IMR-90 (cell line): ENCODE results near the gene GPR180. TPM values are rescaled to one million over a fixed set of nuclear protein-coding genes. Genes with fewer than 3 reads are reported as not detected.

Experiments used
- ATAC-seq: fragments of 200-7000 bp; cut with Tn5 transposase; 2 replicates; pipeline ENCODE4 v1.9.1; 2020; ENCODE audit warnings: low read depth, mild to moderate bottlenecking, moderate library complexity
- BruUV-seq: library from RNA; stranded (reverse); fragments of 400-500 nt; replicated peaks from 2 replicates; lab custom pipeline; 2021; lab: Mats Ljungman, UMichigan
- CTCF ChIA-PET: fragments of 300-600 bp; formaldehyde crosslinking; extraction: SDS; loops from one replicate; lab custom pipeline; 2021; ENCODE audit warnings: antibody characterized with exemption; lab: Yijun Ruan, JAX
- POLR2A ChIA-PET: fragments of 300-600 bp; sonication (Branson Sonifier 250); formaldehyde crosslinking; loops from one replicate; lab custom pipeline; 2022; ENCODE audit warnings: antibody characterized with exemption; ENCODE audit not compliant: unreplicated experiment; lab: Charles Lee
- DNase-seq: peaks from one replicate; pipeline ENCODE4 v3.0.0; 2013
- H2AFZ ChIP-seq: replicated peaks from 2 replicates; pipeline ENCODE3; 2013; ENCODE audit warnings: low read length, mild to moderate bottlenecking; ENCODE audit not compliant: poor library complexity
- H2AK5ac ChIP-seq: 2 replicates; pipeline ENCODE4 v1.6.1; 2013; ENCODE audit warnings: low read depth, low read length, inconsistent platforms
- H2AK9ac ChIP-seq: replicated peaks from 2 replicates; pipeline ENCODE3; 2013; ENCODE audit warnings: mild to moderate bottlenecking, low read depth, low read length, moderate library complexity; ENCODE audit not compliant: poor library complexity
- H2BK120ac ChIP-seq: 2 replicates; pipeline ENCODE4 v1.6.1; 2013; ENCODE audit warnings: low read depth, low read length, inconsistent platforms
- H2BK15ac ChIP-seq: 3 replicates; pipeline ENCODE4 v1.6.1; 2013; ENCODE audit warnings: low read depth, low read length, inconsistent platforms
- H2BK20ac ChIP-seq: 2 replicates; pipeline ENCODE4 v1.6.1; 2013; ENCODE audit warnings: low read depth, mild to moderate bottlenecking, inconsistent platforms, low read length, moderate library complexity
- H2BK5ac ChIP-seq: 2 replicates; pipeline ENCODE4 v1.6.1; 2013; ENCODE audit warnings: mild to moderate bottlenecking, low read depth, low read length, inconsistent platforms; ENCODE audit not compliant: poor library complexity, severe bottlenecking
- H3K14ac ChIP-seq: replicated peaks from 2 replicates; pipeline ENCODE4 v1.6.1; 2013; ENCODE audit warnings: low read depth, low read length, inconsistent platforms
- H3K18ac ChIP-seq: 2 replicates; pipeline ENCODE4 v1.6.1; 2013; ENCODE audit warnings: low read depth, low read length, control low read depth
- H3K23ac ChIP-seq: 2 replicates; pipeline ENCODE4 v1.6.1; 2013; ENCODE audit warnings: low read depth, low read length, inconsistent platforms
- H3K27ac ChIP-seq: 2 replicates; pipeline ENCODE4 v1.5.1; 2013; ENCODE audit warnings: mild to moderate bottlenecking, control low read depth, low read length; ENCODE audit not compliant: insufficient read depth
- H3K27me3 ChIP-seq: 2 replicates; pipeline ENCODE4 v1.6.1; 2013; ENCODE audit warnings: low read length; ENCODE audit not compliant: control insufficient read depth, insufficient read depth
- H3K36me3 ChIP-seq: 2 replicates; pipeline ENCODE4 v1.6.1; 2013; ENCODE audit warnings: low read length, mixed read lengths; ENCODE audit not compliant: control insufficient read depth, insufficient read depth
- H3K4ac ChIP-seq: 2 replicates; pipeline ENCODE4 v1.6.1; 2013; ENCODE audit warnings: low read depth, low read length, inconsistent platforms
- H3K4me1 ChIP-seq: 2 replicates; pipeline ENCODE4 v1.6.1; 2013; ENCODE audit warnings: low read length, mixed read lengths; ENCODE audit not compliant: control insufficient read depth, insufficient read depth
- H3K4me2 ChIP-seq: 2 replicates; pipeline ENCODE4 v1.6.1; 2013; ENCODE audit warnings: low read depth, mild to moderate bottlenecking, control low read depth, low read length, moderate library complexity
- H3K4me3 ChIP-seq: 2 replicates; pipeline ENCODE4 v1.5.1; 2013; ENCODE audit warnings: low read depth, mild to moderate bottlenecking, control low read depth, low read length, moderate library complexity; ENCODE audit not compliant: insufficient read depth
- H3K56ac ChIP-seq: 2 replicates; pipeline ENCODE4 v1.6.1; 2013; ENCODE audit warnings: low read length, inconsistent platforms; ENCODE audit not compliant: insufficient read depth; ENCODE audit errors: extremely low read depth
- H3K79me1 ChIP-seq, 2 experiments: 2 replicates each; pipeline ENCODE4 v1.6.1; 2013; ENCODE audit warnings: low read length in 2 of 2, inconsistent platforms in 1 of 2, low read depth in 1 of 2
- H3K9ac ChIP-seq: 2 replicates; pipeline ENCODE4 v1.6.1; 2013; ENCODE audit warnings: low read depth, low read length, control low read depth
- H3K9me1 ChIP-seq: 2 replicates; pipeline ENCODE4 v1.6.1; 2013; ENCODE audit warnings: low read length, inconsistent platforms; ENCODE audit not compliant: insufficient read depth
- H3K9me3 ChIP-seq: 2 replicates; pipeline ENCODE4 v1.6.1; 2013; ENCODE audit warnings: low read length; ENCODE audit not compliant: control insufficient read depth, insufficient read depth
- H4K20me1 ChIP-seq: 2 replicates; pipeline ENCODE4 v1.6.1; 2013; ENCODE audit warnings: low read length, inconsistent platforms; ENCODE audit not compliant: insufficient read depth
- H4K5ac ChIP-seq: 2 replicates; pipeline ENCODE4 v1.6.1; 2013; ENCODE audit warnings: mild to moderate bottlenecking, low read depth, low read length, control low read depth
- H4K8ac ChIP-seq, 2 experiments: 2 replicates each; pipeline ENCODE4 v1.6.1; 2013; ENCODE audit warnings: low read depth in 2 of 2, low read length in 2 of 2, control low read depth in 1 of 2, inconsistent platforms in 1 of 2
- H4K91ac ChIP-seq: 2 replicates; pipeline ENCODE4 v1.6.1; 2013; ENCODE audit warnings: low read depth, low read length, inconsistent platforms; ENCODE audit not compliant: insufficient read depth
- BHLHE40 ChIP-seq: fragments of 150-350 bp; IDR thresholded peaks from 2 replicates; pipeline ENCODE4 v1.6.1; 2016; ENCODE audit warnings: mild to moderate bottlenecking, low read depth, low read length
- CEBPB ChIP-seq: IDR thresholded peaks from 2 replicates; pipeline ENCODE4 v1.6.1; 2012; ENCODE audit warnings: low read depth, low read length, improper control_type of control experiment
- CHD1 ChIP-seq: IDR thresholded peaks from 2 replicates; pipeline ENCODE4 v1.6.1; 2012; ENCODE audit warnings: low read depth, low read length, improper control_type of control experiment
- CTCF ChIP-seq: conservative IDR thresholded peaks from 2 replicates; pipeline ENCODE4 v1.5.1; 2012; ENCODE audit warnings: mild to moderate bottlenecking, low read depth, low read length, improper control_type of control experiment
- FOS ChIP-seq: fragments of 150-350 bp; IDR thresholded peaks from 2 replicates; pipeline ENCODE4 v1.6.1; 2016; ENCODE audit warnings: low read depth, low read length
- MAFK ChIP-seq: IDR thresholded peaks from 2 replicates; pipeline ENCODE4 v1.6.1; 2012; ENCODE audit warnings: low read depth, low read length, improper control_type of control experiment
- MAZ ChIP-seq: IDR thresholded peaks from 2 replicates; pipeline ENCODE4 v1.6.1; 2012; ENCODE audit warnings: low read depth, mild to moderate bottlenecking, low read length, improper control_type of control experiment, moderate library complexity, borderline replicate concordance
- MXI1 ChIP-seq: IDR thresholded peaks from 2 replicates; pipeline ENCODE4 v1.6.1; 2012; ENCODE audit warnings: low read depth, mild to moderate bottlenecking, low read length, moderate library complexity, borderline replicate concordance
- NFE2L2 ChIP-seq: fragments of 150-350 bp; IDR thresholded peaks from 2 replicates; pipeline ENCODE4 v1.6.1; 2016; ENCODE audit warnings: low read depth, mild to moderate bottlenecking, low read length
- POLR2A ChIP-seq: IDR thresholded peaks from 2 replicates; pipeline ENCODE4 v1.6.1; 2012; ENCODE audit warnings: mild to moderate bottlenecking, low read depth, low read length
- RAD21 ChIP-seq: IDR thresholded peaks from 2 replicates; pipeline ENCODE4 v1.6.1; 2012; ENCODE audit warnings: low read length, improper control_type of control experiment
- RCOR1 ChIP-seq: IDR thresholded peaks from 2 replicates; pipeline ENCODE4 v1.6.1; 2012; ENCODE audit warnings: mild to moderate bottlenecking, low read length, improper control_type of control experiment; ENCODE audit not compliant: insufficient replicate concordance
- RFX5 ChIP-seq: IDR thresholded peaks from 2 replicates; pipeline ENCODE4 v1.8.0; 2012; ENCODE audit warnings: low read depth, mild to moderate bottlenecking, low read length, moderate library complexity
- SMC3 ChIP-seq: fragments of 150-350 bp; IDR thresholded peaks from 2 replicates; pipeline ENCODE4 v1.6.1; 2016; ENCODE audit warnings: low read depth, mild to moderate bottlenecking, antibody characterized with exemption, low read length, moderate library complexity
- USF2 ChIP-seq: fragments of 150-350 bp; IDR thresholded peaks from 2 replicates; pipeline ENCODE4 v1.6.1; 2017; ENCODE audit warnings: mild to moderate bottlenecking, antibody characterized with exemption, low read length, low read depth
- WGBS, 2 experiments: methylation state at CpG; one replicate each; pipeline versions ENCODE4 v1.1.5 to v1.1.7; 2013; ENCODE audit warnings: missing lambda C conversion rate in 2 of 2; ENCODE audit not compliant: insufficient read length in 1 of 2; ENCODE audit errors: extremely low coverage in 2 of 2; 5-methylcytosine and 5-hydroxymethylcytosine counted together
- dilution Hi-C: fragments of 300-500 bp; cut with HindIII; formaldehyde crosslinking; loops from one replicate; pipeline ENCODE4 v1.14.3; 2018; ENCODE audit warnings: low sequenced_read_pairs; ENCODE audit not compliant: unreplicated experiment
- in situ Hi-C: fragments of 300-500 bp; cut with MboI; formaldehyde crosslinking; loops from 3 replicates; pipeline ENCODE4 v1.14.3; 2019; ENCODE audit warnings: low sequenced_read_pairs, inconsistent platforms, mixed read lengths
- intact Hi-C: fragments of 100-400 bp; cut with micrococcal nuclease; formaldehyde crosslinking; loops from 2 replicates; pipeline ENCODE4 v1.10.0; 2022
- polyA plus RNA-seq, 3 experiments: library from polyadenylated mRNA; depleted of rRNA; stranded (reverse); fragments of >200 nt; gene quantifications; 2 replicates each; pipeline ENCODE4 v1.2.3, GENCODE V29; 2012; ENCODE audit warnings: low replicate concordance in 1 of 3
- total RNA-seq: library from RNA; depleted of rRNA; stranded (reverse); fragments of >200 nt; gene quantifications from 2 replicates; pipeline ENCODE4 v1.2.3, GENCODE V29; 2012
- TF ChIP-seq, protein P1 (sequence below): fragments of 150-350 bp; IDR thresholded peaks from 2 replicates; pipeline ENCODE4 v1.6.1; 2016; ENCODE audit warnings: low read depth, mild to moderate bottlenecking, low read length, moderate library complexity, borderline replicate concordance

The GPR180 gene
- total and polyA plus RNA-seq, 2 of the 4 experiments (the other 2 are of a cell fraction) = 2.8 to 10.8 TPM

- no TSS peak for BruUV-seq
- Histone ChIP-seq H3K36me3 (no peaks in the 10 kb centered on the region), H2AK5ac (no peak overlapping the region), H3K4me2 (no peak overlapping the region), H3K56ac (no peak overlapping the region), H3K9me3 (no peaks in the 10 kb centered on the region; the same call in 1 of the 2 replicates), H3K27me3 (peaks cover 62% of the 10 kb centered on the region), H2BK5ac (no peak overlapping the region), H3K14ac (no peak overlapping the region), H3K4me1 (no peaks in the 10 kb centered on the region), H4K8ac (no peak overlapping the region), H3K23ac (no peak overlapping the region), H3K4me3 (no peak overlapping the region), H3K18ac (no peak overlapping the region), H3K9ac (no peak overlapping the region), H3K27ac (no peak overlapping the region), H2BK20ac (no peak overlapping the region), H4K20me1 (no peaks in the 10 kb centered on the region), H2BK120ac (no peak overlapping the region), H2AFZ (no peak overlapping the region), H3K79me1 (no peaks in the 10 kb centered on the region), H2AK9ac (no peak overlapping the region), H4K5ac (no peak overlapping the region), H3K9me1 (no peaks in the 10 kb centered on the region), H2BK15ac (no peak overlapping the region), H3K4ac (no peak overlapping the region), H4K91ac (no peak overlapping the region)
- ATAC-seq = no peak
- DNase-seq = no peak
- ChIA-PET CTCF (interaction anchor here (0.6 kb wide), 1 partner anchor 823 kb away, joined by 3 read pairs; no protein-coding TSS in a partner anchor), POLR2A (no interaction called here)
- dilution Hi-C loops = no loop called here
- 67% methylated on average over 3 of the region's 7 CpGs; no CpG with 5 or more reads in 1 of the 2 experiments for WGBS, 2 experiments
- in situ Hi-C loops = loop anchor here (25.0 kb wide), 1 partner anchor 746 kb away; no protein-coding TSS in a partner anchor
- intact Hi-C loops = no loop called here
- TF ChIP-seq POLR2A = no peak
- TF ChIP-seq BHLHE40 = no peak
- TF ChIP-seq RCOR1 = no peak
- no peak for TF ChIP-seq CEBPB
- no peak for TF ChIP-seq FOS
- TF ChIP-seq CHD1 = no peak
- no peak for TF ChIP-seq MAZ
- no peak for TF ChIP-seq MXI1
- no peak for TF ChIP-seq SMC3
- TF ChIP-seq NFE2L2 = no peak
- TF ChIP-seq RFX5 = no peak
- no peak for TF ChIP-seq RAD21
- no peak for TF ChIP-seq MAFK
- TF ChIP-seq, protein P1, sequence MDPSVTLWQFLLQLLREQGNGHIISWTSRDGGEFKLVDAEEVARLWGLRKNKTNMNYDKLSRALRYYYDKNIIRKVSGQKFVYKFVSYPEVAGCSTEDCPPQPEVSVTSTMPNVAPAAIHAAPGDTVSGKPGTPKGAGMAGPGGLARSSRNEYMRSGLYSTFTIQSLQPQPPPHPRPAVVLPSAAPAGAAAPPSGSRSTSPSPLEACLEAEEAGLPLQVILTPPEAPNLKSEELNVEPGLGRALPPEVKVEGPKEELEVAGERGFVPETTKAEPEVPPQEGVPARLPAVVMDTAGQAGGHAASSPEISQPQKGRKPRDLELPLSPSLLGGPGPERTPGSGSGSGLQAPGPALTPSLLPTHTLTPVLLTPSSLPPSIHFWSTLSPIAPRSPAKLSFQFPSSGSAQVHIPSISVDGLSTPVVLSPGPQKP = no peak
- no peak for TF ChIP-seq USF2
- no peak for TF ChIP-seq CTCF
Measured at GRCh38 chr13:94666065-94666464, 64.4 kb downstream of the GPR180 start.
